ENCODE data around the gene RAET1E.
"Not testable (repeated sequence)": the region's sequence is repeated elsewhere in the genome, so short reads cannot be mapped to it uniquely, and the experiment has no call there.

Gene RAET1E, protein sequence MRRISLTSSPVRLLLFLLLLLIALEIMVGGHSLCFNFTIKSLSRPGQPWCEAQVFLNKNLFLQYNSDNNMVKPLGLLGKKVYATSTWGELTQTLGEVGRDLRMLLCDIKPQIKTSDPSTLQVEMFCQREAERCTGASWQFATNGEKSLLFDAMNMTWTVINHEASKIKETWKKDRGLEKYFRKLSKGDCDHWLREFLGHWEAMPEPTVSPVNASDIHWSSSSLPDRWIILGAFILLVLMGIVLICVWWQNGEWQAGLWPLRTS

DNA sequence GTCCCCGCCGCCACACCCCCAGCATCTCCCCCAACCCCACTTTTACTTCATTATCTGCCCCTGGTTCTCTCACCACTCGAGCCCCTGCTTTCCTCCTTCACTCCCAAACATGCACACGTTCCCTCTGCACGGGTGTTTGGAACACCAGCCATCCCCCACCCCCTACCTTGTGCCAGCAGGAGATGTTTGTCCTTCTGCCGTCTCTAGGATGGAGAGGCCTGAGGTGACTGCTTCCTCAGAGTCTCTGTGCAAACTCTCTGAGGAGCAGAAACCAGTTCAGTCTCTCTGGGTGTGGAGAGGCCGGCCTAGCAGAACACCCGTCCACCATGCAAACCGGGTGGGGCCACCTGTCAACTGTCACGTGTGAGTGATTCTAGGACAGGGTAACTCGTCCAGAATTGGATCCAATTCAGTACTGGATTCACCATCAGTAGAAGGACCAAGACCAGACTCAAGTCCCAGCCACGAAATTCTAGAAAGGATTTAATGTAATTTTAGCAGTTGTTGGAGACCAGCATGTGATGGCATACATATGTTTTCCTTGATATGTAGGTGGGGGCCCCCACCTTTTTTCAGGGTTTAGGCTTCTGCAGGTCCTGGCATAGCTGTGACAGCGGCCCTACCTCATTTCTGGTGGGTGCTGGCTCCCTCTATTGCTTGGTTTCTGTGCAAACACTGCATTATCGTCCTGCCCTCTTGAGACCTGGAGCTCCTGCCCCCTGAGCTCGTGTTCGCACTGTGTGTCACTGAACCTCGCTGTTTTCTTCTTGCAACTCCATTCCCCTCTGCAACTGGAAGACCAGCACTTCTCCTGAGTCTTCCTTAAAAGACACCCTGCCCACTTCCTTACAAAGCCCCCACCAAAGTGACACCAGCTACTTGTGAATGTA is at the start of gene RAET1E:
TSS of gene RAET1E (minus strand) at position 259 of the 890 bp plus-strand sequence. CDS start 7,212 bp downstream, outside the sequence.
- no peak for DNase-seq (ENCODE audit: low spot score)

DNA sequence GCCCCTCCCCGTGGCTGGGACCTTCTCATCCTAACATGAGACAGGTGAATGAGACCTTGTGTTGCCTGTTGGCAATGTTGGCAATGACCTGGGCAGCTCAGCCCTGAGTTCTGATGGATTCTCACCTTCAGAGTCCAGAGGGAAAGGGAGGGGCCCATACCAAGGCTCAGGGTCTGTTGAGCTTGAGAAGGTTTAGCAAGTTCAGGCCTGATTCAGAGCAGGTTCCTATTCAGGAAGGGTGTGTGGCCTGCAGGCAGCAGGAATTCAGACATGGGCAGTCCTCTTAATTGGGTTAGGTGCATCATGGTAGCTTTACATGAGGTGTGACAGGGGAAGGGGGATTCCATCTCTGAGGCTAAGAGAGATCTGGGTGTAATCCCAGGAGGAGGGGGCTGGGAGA is 49.6 kb upstream of the RAET1E start:
- not testable (repeated sequence) for DNase-seq (ENCODE audit: low spot score)

GRCh38 chr6:149946631-149947030 is 48.7 kb upstream of the RAET1E start:
- not testable (repeated sequence) for DNase-seq (ENCODE audit: low spot score)

DNA sequence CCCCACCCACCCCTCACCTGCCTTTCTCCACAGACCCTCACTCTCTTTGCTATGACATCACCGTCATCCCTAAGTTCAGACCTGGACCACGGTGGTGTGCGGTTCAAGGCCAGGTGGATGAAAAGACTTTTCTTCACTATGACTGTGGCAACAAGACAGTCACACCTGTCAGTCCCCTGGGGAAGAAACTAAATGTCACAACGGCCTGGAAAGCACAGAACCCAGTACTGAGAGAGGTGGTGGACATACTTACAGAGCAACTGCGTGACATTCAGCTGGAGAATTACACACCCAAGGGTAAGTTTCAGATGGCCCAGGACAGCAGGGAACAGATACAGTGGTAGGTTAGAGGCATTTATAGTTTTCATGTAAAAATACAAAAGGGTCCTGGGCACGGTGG is 47.4 kb upstream of the RAET1E start:
- DNase-seq (ENCODE audit: low spot score): not testable (repeated sequence)

GRCh38 chr6:149943321-149943720 is 45.4 kb upstream of the RAET1E start:
- DNase-seq (ENCODE audit: low spot score): not testable (repeated sequence)

DNA sequence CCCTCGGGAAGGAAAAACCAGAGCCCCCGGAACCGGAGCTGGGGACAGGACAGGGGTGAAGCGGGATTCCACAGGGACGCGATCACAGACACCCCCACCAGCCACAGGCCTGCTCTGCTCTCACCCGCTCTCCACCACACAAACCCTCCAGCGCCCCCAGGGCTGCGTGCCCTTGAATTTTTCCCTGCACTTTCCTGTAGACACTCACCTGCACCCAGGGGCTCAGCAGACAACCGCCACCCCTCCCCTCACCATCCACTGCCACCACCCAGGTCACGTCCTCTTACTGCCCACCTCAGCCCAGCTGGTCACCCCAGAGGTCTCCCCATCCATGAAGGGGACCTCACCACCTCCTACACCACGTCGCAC is 44.5 kb upstream of the RAET1E start:
- DNase-seq (ENCODE audit: low spot score): no peak

DNA sequence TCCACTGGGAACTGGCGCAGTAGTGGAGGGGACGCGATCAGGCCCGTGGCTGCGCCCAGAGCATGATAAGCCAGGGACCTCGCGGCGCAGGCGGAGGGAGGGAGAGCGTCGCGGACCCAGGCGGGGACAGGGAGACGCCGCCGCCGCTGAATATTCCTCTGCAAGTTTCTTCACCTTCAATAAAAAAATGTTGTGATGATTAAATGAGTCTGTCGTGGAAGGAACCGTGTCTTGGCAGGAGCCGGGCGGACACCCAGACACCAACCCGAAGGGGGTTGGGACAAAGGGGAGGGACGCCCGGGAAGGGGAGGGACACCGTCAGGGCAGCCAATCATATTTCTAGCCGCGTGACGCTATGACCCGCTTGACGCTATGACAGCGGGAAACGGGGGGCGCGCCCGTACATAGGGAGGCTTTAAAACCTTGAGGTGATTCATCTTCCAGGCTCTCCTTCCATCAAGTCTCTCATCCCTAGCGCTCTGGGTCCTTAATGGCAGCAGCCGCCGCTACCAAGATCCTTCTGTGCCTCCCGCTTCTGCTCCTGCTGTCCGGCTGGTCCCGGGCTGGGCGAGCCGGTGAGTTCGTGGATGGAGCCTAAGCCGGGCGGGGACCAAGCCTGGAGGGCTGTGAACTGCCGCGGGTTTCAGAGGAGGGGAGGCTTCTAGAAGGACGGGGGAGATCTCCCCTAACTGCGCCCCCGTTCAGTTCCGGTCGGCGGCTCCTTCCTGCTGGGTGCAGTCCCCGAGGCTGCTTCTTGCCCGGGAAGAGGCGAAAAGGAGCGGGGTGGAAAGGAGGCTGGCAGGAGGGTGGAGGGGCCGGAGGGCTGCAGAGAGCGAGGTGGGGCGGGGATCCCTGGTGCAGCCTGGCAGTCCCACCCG is 43.9 kb upstream of the RAET1E start, which contains the start of gene ULBP2:
TSS of gene ULBP2 (plus strand) at position 432 of the 878 bp plus-strand sequence. CDS start at position 491, 59 bp downstream.
- peak; percentile 83 for DNase-seq (ENCODE audit: low spot score)

GRCh38 chr6:149940672-149940982 is 42.7 kb upstream of the RAET1E start:
- DNase-seq (ENCODE audit: low spot score): no peak

GRCh38 chr6:149939909-149940671 is 42.2 kb upstream of the RAET1E start:
- DNase-seq (ENCODE audit: low spot score): no peak

DNA sequence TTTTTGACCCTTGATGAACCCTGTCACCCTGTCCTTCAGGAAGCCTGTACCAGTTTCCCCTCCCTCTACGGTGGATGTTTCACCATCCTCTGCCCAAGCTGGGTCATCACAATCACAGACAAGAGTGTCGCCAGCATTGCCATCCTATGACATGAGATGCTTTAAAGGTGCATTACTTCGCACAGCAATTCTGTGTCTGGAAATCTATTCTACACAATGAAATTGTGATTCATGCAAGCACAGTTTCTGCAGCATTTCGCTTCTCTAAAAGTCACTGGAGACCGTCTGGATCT is 41.4 kb upstream of the RAET1E start:
- DNase-seq (ENCODE audit: low spot score): no peak

DNA sequence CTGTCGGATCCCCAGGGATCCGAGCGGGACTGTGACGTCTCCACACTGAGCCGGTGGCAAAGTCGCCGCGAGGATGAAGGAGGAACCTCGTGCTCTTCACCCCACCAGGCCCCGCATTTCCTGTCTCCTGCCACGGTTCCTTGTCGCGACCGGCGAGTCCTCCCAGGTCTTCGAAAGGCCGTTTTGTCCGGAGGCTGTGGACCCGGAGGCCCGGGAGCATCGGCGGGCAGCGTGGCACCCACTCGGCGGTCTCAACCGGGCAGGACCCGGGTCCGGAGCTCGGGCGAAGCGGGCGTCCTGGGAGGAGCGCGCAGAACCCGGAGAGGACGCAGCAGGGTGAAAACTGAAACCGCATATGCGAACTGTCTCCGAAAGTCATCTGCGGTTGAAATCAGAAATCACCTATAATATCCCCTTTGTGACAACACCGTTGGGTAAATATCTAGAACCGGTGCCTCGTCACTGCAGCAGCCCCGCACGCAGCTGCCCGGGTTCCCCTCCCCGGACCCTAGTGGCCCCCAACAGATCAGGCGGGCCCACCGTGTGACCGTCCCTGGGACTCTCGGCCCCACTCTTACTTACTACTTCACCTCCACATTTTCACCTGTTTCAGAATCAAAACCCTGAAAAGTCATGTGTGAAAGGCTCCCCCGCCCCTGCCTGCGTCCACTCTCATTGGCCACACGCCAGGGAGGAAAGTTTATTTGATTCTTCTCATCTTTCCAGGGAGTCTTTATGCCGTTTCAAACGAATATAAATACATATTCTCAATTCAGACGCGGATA is 40.9 kb upstream of the RAET1E start:
- DNase-seq (ENCODE audit: low spot score): peak; percentile 51

- not testable (repeated sequence) for DNase-seq (ENCODE audit: low spot score)
Observed at GRCh38 chr6:149938013-149938570, 40.2 kb upstream of the RAET1E start.

GRCh38 chr6:149936743-149937142 is 38.8 kb upstream of the RAET1E start:
- DNase-seq (ENCODE audit: low spot score): no peak

GRCh38 chr6:149935668-149936067 is 37.8 kb upstream of the RAET1E start:
- DNase-seq (ENCODE audit: low spot score): no peak

DNA sequence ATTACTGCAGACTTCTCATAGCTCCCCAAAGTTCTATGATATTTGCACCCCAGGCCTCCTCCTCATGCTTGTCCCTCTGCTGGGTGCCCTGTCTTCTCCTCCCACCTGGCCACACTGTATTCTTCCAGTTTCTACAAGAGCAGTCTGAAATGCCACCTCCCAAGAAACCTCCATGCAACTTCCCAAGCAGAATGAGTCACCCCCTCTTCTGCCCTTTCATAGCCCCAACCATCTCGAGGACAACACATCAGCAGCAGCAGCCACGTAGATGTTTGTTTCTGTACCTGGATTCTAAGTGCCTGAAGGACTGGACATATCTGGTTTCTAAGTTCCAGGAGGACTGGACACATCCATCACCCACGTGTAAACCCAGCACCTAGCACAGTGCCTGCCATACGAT is 37.3 kb upstream of the RAET1E start:
- no peak for DNase-seq (ENCODE audit: low spot score)

DNA sequence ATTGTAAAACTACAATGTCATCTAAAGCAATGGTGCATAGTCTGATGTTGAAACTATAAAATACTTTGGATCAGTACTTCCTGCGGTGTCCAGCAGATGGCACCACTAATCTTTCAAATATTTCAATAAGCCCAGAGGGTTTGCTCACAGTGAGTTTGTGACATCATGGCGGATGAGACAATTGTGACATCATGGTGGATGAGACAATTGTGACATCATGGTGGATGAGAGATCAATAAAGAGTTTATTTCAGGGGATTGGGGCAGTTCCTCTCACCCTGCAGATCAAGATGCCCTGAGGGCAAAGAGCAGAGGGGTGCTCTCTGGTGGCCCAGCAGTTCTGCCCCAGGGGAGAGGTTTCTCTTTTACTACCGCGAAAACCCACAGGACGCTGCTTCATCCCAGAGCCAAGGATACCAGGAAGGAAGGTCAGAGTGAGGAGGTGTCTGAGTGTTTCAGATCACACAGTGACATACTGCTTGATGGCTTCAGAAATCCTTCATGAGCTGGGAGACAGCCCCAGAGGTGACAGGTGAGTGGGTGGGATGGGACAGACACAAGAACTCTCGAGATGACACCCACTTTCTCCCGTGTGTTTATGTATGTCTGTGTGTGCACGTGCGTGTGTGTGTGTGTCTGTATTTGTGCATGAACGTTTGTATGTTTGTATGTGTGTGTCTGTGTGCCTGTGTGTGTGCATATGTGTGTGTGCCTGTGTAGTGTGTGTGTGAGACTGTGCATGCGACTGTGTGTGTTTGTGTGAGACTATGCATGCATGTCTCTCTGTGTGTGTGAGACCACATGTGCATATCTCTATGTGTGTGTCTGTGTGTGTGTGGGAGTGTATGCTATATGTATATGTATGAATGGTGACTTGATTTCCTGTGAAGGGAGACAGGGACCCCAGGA is 36.6 kb upstream of the RAET1E start:
- peak; percentile 74 for DNase-seq (ENCODE audit: low spot score)

DNA sequence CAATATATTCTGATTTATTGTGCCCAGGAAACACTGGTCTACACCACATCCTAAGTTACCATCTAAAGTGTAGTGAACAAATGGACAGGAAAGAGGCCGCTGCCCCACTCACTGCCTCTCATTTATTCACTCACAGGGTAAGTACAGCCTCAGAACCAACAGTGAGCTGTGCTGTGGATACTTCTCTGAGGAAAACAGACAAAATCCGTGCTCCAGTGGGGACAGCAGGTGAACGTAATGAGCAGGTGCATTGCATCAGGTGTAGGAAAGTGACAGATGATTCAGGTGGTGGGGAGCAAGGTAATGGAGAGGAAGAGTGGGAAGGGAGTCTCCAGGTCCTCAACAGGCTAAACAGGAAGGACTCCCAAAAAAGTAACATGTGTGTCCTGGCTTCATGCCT is 35.5 kb upstream of the RAET1E start:
- DNase-seq (ENCODE audit: low spot score): no peak

DNA sequence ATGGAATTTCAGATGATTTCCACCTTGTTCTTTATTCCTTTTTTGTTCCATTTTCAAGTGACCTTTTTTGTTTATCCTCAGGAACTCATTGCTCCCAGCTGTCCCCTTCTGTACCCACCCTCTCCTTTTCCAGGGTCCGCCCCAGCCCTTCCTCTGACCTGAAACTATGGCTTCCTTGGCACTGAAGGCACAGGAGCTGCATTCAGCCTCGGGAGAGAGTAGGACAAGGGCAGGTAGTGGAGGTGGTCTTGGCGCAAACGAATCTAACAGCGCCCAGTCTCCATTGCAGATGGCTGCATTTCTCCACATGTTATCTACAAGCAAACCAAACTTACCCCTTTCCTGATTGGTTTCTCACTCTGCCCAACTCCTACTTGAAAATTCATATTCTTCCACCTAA is 35.1 kb upstream of the RAET1E start:
- DNase-seq (ENCODE audit: low spot score): no peak

DNA sequence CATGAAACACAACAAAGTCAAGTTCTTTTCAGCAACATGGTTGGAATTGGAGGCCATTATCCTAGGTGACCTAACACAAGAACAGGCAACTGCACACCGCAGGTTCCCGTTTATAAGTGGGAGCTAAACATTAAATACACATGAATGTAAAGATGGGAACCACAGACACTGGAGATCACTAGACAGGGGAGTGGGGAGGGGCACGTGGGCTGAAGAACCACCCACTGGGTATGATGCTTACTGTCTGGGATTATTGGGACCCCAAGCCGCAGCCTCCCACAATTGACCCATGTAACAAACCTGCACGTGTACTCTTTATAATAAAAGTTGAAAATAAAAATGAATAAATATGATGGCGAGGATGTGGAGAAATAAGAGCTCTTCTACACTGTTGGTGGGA is 33.6 kb upstream of the RAET1E start:
- DNase-seq (ENCODE audit: low spot score): no peak

- DNase-seq (ENCODE audit: low spot score): no peak
Observed at GRCh38 chr6:149929422-149929821, 31.5 kb upstream of the RAET1E start.
